Breast epithelium (tissue), 3 donors: Measurements from ENCODE around the gene MAP10.

Experiments
- CTCF ChIP-seq, 3 donors: fragments of 450-650 bp; IDR thresholded peaks; one replicate each; pipeline ENCODE4 v1.5.1; 2016 to 2017; ENCODE audit warnings: antibody characterized with exemption in 3 of 3, mild to moderate bottlenecking in 3 of 3, moderate library complexity in 3 of 3
- POLR2A ChIP-seq: fragments of 450-650 bp; IDR thresholded peaks from one replicate; pipeline ENCODE4 v1.6.1; 2016; ENCODE audit warnings: antibody characterized with exemption, mild to moderate bottlenecking, moderate library complexity

DNA sequence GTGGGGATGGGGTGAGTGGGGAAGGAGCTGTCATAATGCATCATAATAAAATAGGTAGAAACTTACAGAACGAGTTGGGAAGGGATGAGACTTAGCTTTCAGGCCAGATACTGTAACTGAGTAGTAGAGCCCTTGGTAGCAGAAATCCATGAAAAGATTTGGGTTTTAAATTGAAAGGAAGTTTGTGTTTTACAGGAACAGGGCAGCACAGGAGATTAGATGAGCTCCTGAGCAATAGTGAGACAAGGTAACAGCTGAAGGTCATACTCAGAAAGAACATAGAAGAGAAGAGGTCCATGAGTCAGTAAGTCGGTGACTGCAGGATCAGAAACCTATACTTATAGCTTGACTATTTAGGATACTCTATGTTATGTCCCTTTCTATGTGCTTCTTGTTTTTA, 7.3 kb downstream of the MAP10 start:
- TF ChIP-seq CTCF (IDR thresholded peaks at IDR 0.05) (no peak), POLR2A (no peak)
